ENCODE data around the gene ROBO4. TPM values are rescaled to one million over a fixed set of nuclear protein-coding genes. Genes with fewer than 3 reads are reported as not detected.

Gene ROBO4
- total and polyA plus RNA-seq, 2 of the 13 experiments (the other 11 are each of a cell fraction or from before 2014, with no cell fraction given), result 0.07 to 1.1 TPM

- TF ChIP-seq RNF219 (CRISPR knock-in tag; IDR thresholded peaks at IDR 0.05), result no peak
- TF ChIP-seq ZNF891 (CRISPR knock-in tag; IDR thresholded peaks at IDR 0.05), result no peak
- TF ChIP-seq ADNP (CRISPR knock-in tag; IDR thresholded peaks at IDR 0.05), result no peak
- no peak for TF ChIP-seq GATAD1 (CRISPR knock-in tag; IDR thresholded peaks at IDR 0.05)
- TF ChIP-seq ZFP41 (CRISPR knock-in tag; IDR thresholded peaks at IDR 0.05; ENCODE audit: borderline replicate concordance), result no peak
Measured at GRCh38 chr11:124937336-124937935, 39.8 kb upstream of the ROBO4 start (continued).

- intact Hi-C loops (cut with micrococcal nuclease; ENCODE audit: unreplicated experiment) (loop anchor here (2.0 to 5.0 kb wide), 3 partner anchors 34 to 314 kb away; partner anchors contain the start of gene TBRG1), in situ Hi-C loops (cut with HindIII; ENCODE audit: extremely low pct_ligation_motif_present, low pct_unique_long_range_greater_than_20kb) (no loop called here)
- no TSS peak for BruUV-seq (replicated peaks)
- Histone ChIP-seq H3K79me2 (ENCODE audit: insufficient read depth, low read length) (peaks cover 58% of the 10 kb centered on the region), H3K4me1 (ENCODE audit: insufficient read depth, low read length) (peaks cover 87% of the 10 kb centered on the region), H2AFZ (ENCODE audit: low read length) (peak within 1 kb of the TSS; percentile 57), H3K9ac (ENCODE audit: insufficient read depth, low read depth, low read length) (peak within 1 kb of the TSS; percentile 94), H3K4me3 (replicated peaks in 1 of 3; ENCODE audit: insufficient read depth in 1 of 3, low read depth in 2 of 3, low read length in 3 of 3) (peak within 1 kb of the TSS; percentile 69 to 84 (median 83)), H3K9me3 (ENCODE audit: low read length) (no peaks in the 10 kb centered on the region), H4K20me1 (ENCODE audit: insufficient read depth, low read length) (no peaks in the 10 kb centered on the region), H3K4me2 (ENCODE audit: low read depth, low read length) (peak within 1 kb of the TSS; percentile 98), H3K27ac (ENCODE audit: extremely low read length, insufficient read depth, low read length) (peak within 1 kb of the TSS; percentile 90), H3K27me3 (ENCODE audit: control insufficient read depth in 1 of 2, insufficient read depth in 2 of 2, low read length in 2 of 2) (no peaks in the 10 kb centered on the region; a peak in 1 of 5 replicates), H3K36me3 (replicated peaks in 1 of 2; ENCODE audit: control insufficient read depth in 1 of 2, insufficient read depth in 2 of 2, low read length in 2 of 2) (no peaks in the 10 kb centered on the region; a peak in 2 of 5 replicates)
- peak; percentile 52 for ATAC-seq
- POLR2A ChIA-PET, result interaction anchor here (0.6 to 5.8 kb wide), 10 partner anchors 8 to 313 kb away, joined by 3 to 61 read pairs (median 5); partner anchors contain the start of genes CCDC15, TBRG1 and TMEM218
- DNase-seq (ENCODE audit: low spot score), result peak; percentile 13
- CTCF ChIA-PET (ENCODE audit: low intra/inter-chr PET ratio, low total read pairs), result no interaction called here
- peak; percentile 40 for FAIRE-seq
- under 1% methylated on average over 17 of the region's 18 CpGs for WGBS (ENCODE audit: low lambda C conversion rate)
- TF ChIP-seq MED13 (CRISPR knock-in tag; IDR thresholded peaks at IDR 0.05) (no peak), ZNF724P (CRISPR knock-in tag; IDR thresholded peaks at IDR 0.05; ENCODE audit: borderline replicate concordance) (no peak), SIX1 (CRISPR knock-in tag; IDR thresholded peaks at IDR 0.05; ENCODE audit: borderline replicate concordance) (no peak), MIXL1 (CRISPR knock-in tag; IDR thresholded peaks at IDR 0.05) (no peak), ZSCAN21 (CRISPR knock-in tag; IDR thresholded peaks at IDR 0.05; ENCODE audit: borderline replicate concordance) (0 out of 2 replicates have a peak, but pooled peaks have one; percentile 26), PCBP2 (optimal IDR thresholded peaks at IDR 0.05; ENCODE audit: low read depth, low read length, poor library complexity, severe bottlenecking) (no peak), KMT2B (CRISPR knock-in tag; IDR thresholded peaks at IDR 0.05) (no peak), KDM1A (CRISPR knock-in tag; IDR thresholded peaks at IDR 0.05) (no peak), AFF4 (CRISPR knock-in tag; IDR thresholded peaks at IDR 0.05) (no peak), ERF (CRISPR knock-in tag; IDR thresholded peaks at IDR 0.05) (no peak), ZBTB38 (CRISPR knock-in tag; IDR thresholded peaks at IDR 0.05) (no peak), FOXM1 (CRISPR knock-in tag; IDR thresholded peaks at IDR 0.05) (no peak)
Measured at GRCh38 chr11:124935548-124936514, 38.2 kb upstream of the ROBO4 start, which contains the start of gene HEPACAM. HEPACAM (minus strand) TSS chr11:124936047; CDS start chr11:124936006, 41 bp downstream.

Data from HepG2 (cell line).